Loucy (cell line): ENCODE results near the gene CACNA2D1.

Source experiments
- H2AFZ ChIP-seq: fragments of 200-600 bp; sonication (generic); 2 replicates; pipeline ENCODE4 v1.6.0; 2016; ENCODE audit warnings: antibody characterized with exemption, mild to moderate bottlenecking, low read length, moderate library complexity
- H3F3A ChIP-seq: fragments of 200-600 bp; 2 replicates; pipeline ENCODE4 v1.6.0; 2016; ENCODE audit warnings: antibody characterized with exemption, low read depth, mild to moderate bottlenecking
- H3K27me3 ChIP-seq: fragments of 200-600 bp; sonication (generic); 2 replicates; pipeline ENCODE4 v1.6.1; 2014; ENCODE audit warnings: low read length, mild to moderate bottlenecking; ENCODE audit not compliant: insufficient read depth, poor library complexity, severe bottlenecking
- H3K36me3 ChIP-seq: fragments of 200-600 bp; sonication (generic); 2 replicates; pipeline ENCODE4 v1.6.1; 2016; ENCODE audit warnings: low read length; ENCODE audit not compliant: insufficient read depth
- H3K4me1 ChIP-seq: fragments of 200-600 bp; sonication (generic); 2 replicates; pipeline ENCODE4 v1.5.1; 2014; ENCODE audit warnings: low read length, mild to moderate bottlenecking; ENCODE audit not compliant: insufficient read depth, poor library complexity, severe bottlenecking
- H3K4me2 ChIP-seq: fragments of 200-600 bp; sonication (generic); 2 replicates; pipeline ENCODE4 v1.6.0; 2014; ENCODE audit warnings: antibody characterized with exemption, low read length, low read depth, mild to moderate bottlenecking; ENCODE audit not compliant: poor library complexity, severe bottlenecking
- H3K4me3 ChIP-seq: fragments of 200-600 bp; sonication (generic); 2 replicates; pipeline ENCODE4 v1.5.1; 2014; ENCODE audit warnings: low read length, mild to moderate bottlenecking, mixed read lengths; ENCODE audit not compliant: poor library complexity, severe bottlenecking
- H3K79me2 ChIP-seq: fragments of 200-600 bp; sonication (generic); 2 replicates; pipeline ENCODE4 v1.6.1; 2014; ENCODE audit warnings: low read length; ENCODE audit not compliant: insufficient read depth
- H3K9ac ChIP-seq: fragments of 200-600 bp; sonication (generic); 2 replicates; pipeline ENCODE4 v1.6.0; 2014; ENCODE audit warnings: mild to moderate bottlenecking, low read depth, low read length, moderate library complexity; ENCODE audit not compliant: poor library complexity, severe bottlenecking
- H3K9me2 ChIP-seq: fragments of 200-600 bp; sonication (generic); replicated peaks from 2 replicates; pipeline ENCODE4 v1.6.1; 2016; ENCODE audit warnings: low read depth, low read length, mixed read lengths
- H3K9me3 ChIP-seq: fragments of 200-600 bp; sonication (generic); 2 replicates; pipeline ENCODE4 v1.6.1; 2014; ENCODE audit warnings: mild to moderate bottlenecking, antibody characterized with exemption, low read length, low read depth; ENCODE audit not compliant: insufficient read depth
- H4K20me1 ChIP-seq: fragments of 200-600 bp; sonication (generic); 2 replicates; pipeline ENCODE4 v1.6.0; 2014; ENCODE audit warnings: antibody characterized with exemption, low read length, mild to moderate bottlenecking; ENCODE audit not compliant: insufficient read depth, poor library complexity, severe bottlenecking
- EZH2phosphoT487 ChIP-seq: fragments of 200-600 bp; IDR thresholded peaks from 2 replicates; pipeline ENCODE4 v1.6.1; 2018; ENCODE audit warnings: antibody characterized with exemption, mild to moderate bottlenecking, moderate library complexity, borderline replicate concordance
- TF ChIP-seq, protein P1 (sequence below): fragments of 200-600 bp; sonication (generic); conservative IDR thresholded peaks from 2 replicates; pipeline ENCODE4 v1.5.1; 2014; ENCODE audit warnings: mild to moderate bottlenecking, antibody characterized with exemption, low read length

Gene CACNA2D1

DNA sequence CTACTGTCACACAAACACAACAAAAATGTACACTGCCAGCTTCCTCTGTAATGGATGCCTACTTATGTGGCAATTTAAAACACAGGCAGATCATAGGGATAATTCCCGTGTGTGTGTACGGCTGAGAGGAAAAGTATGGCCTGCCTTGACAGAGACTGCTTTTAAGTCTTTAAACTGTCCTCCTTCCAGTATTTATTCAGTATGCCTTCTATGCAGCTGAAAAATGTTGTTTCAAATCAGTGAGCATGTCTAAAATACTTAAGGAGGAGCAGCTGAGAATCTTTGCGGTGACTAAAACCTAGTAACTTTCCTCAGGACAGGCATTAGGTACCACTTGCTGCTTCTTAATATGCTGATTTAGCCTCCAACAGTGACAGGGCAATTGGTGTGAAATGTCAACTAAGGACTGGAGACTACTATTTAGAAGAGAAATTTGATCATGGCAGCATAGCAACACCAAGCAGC lies 126.3 kb downstream of the CACNA2D1 start:
- Histone ChIP-seq H3K9ac (no peak overlapping the region), H3K9me3 (no peaks in the 10 kb centered on the region), H3K4me1 (no peaks in the 10 kb centered on the region), H3K27me3 (no peaks in the 10 kb centered on the region), H2AFZ (no peak overlapping the region), H3K79me2 (no peaks in the 10 kb centered on the region), H3K9me2 (no peaks in the 10 kb centered on the region), H3K4me2 (no peak overlapping the region), H4K20me1 (no peaks in the 10 kb centered on the region), H3F3A (no peaks in the 10 kb centered on the region), H3K4me3 (no peak overlapping the region), H3K36me3 (no peaks in the 10 kb centered on the region)
- TF ChIP-seq EZH2phosphoT487: no peak
- TF ChIP-seq, protein P1, sequence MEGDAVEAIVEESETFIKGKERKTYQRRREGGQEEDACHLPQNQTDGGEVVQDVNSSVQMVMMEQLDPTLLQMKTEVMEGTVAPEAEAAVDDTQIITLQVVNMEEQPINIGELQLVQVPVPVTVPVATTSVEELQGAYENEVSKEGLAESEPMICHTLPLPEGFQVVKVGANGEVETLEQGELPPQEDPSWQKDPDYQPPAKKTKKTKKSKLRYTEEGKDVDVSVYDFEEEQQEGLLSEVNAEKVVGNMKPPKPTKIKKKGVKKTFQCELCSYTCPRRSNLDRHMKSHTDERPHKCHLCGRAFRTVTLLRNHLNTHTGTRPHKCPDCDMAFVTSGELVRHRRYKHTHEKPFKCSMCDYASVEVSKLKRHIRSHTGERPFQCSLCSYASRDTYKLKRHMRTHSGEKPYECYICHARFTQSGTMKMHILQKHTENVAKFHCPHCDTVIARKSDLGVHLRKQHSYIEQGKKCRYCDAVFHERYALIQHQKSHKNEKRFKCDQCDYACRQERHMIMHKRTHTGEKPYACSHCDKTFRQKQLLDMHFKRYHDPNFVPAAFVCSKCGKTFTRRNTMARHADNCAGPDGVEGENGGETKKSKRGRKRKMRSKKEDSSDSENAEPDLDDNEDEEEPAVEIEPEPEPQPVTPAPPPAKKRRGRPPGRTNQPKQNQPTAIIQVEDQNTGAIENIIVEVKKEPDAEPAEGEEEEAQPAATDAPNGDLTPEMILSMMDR: no peak

DNA sequence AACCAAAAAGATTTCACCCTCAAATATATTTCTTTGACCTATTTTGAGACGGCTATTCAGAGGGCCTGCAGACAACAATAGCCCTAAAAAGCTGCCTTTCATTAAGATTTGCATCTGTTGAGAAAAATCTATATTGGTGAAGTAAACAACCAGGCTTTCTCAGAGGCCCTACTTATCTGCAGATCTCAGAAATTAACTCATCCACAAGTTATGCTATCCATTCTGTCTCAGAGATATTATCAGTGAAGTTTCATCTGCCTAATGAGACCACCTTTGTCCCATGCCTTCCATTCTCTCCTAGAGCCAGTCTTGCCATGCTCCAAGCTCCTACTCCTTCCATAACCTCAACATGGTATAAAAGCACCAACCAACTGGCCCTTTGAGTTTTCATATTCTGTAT lies 130.3 kb downstream of the CACNA2D1 start:
- Histone ChIP-seq H3K36me3 (no peaks in the 10 kb centered on the region), H3K4me3 (no peak overlapping the region), H2AFZ (no peak overlapping the region), H3K9me2 (no peaks in the 10 kb centered on the region), H3F3A (no peaks in the 10 kb centered on the region), H3K79me2 (no peaks in the 10 kb centered on the region), H4K20me1 (no peaks in the 10 kb centered on the region), H3K4me1 (no peaks in the 10 kb centered on the region), H3K27me3 (no peaks in the 10 kb centered on the region), H3K4me2 (no peak overlapping the region), H3K9ac (no peak overlapping the region), H3K9me3 (no peaks in the 10 kb centered on the region)
- TF ChIP-seq, protein P1: no peak
- TF ChIP-seq EZH2phosphoT487: no peak

DNA sequence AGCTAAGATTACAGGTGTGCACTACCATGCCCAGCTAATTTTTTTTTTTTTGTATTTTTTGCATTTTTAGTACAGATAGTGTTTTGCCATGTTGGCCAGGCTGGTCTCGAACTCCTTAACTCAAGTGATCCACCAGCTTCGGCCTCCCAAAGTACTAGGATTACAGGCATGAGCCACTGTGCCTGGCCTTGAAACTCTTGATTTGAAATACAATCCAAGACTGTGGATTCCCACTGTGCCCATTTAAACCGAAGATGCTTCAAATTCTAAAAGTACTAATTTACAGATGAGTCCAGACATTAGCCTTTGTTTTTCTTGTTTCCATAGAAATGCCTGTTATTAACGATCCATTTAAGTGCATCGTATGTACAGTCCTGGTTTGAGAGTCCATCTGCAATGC lies 130.9 kb downstream of the CACNA2D1 start:
- no peak overlapping the region for H3K4me3 ChIP-seq
- H2AFZ ChIP-seq: no peak overlapping the region
- H3K9ac ChIP-seq: no peak overlapping the region
- no peaks in the 10 kb centered on the region for H3K27me3 ChIP-seq
- no peaks in the 10 kb centered on the region for H3K9me3 ChIP-seq
- H3K9me2 ChIP-seq: no peaks in the 10 kb centered on the region
- no peaks in the 10 kb centered on the region for H3K79me2 ChIP-seq
- TF ChIP-seq, protein P1: no peak
- TF ChIP-seq EZH2phosphoT487: no peak
- H3K4me2 ChIP-seq: no peak overlapping the region
- no peaks in the 10 kb centered on the region for H3F3A ChIP-seq
- no peaks in the 10 kb centered on the region for H4K20me1 ChIP-seq
- no peaks in the 10 kb centered on the region for H3K36me3 ChIP-seq
- no peaks in the 10 kb centered on the region for H3K4me1 ChIP-seq
